Endothelial cell of umbilical vein (primary cell): ENCODE data around the gene DNAAF5. TPM values are rescaled to one million over a fixed set of nuclear protein-coding genes. Genes with fewer than 3 reads are reported as not detected.

Experiments
- BruUV-seq: library from RNA; stranded (reverse); fragments of 400-500 nt; replicated peaks from 2 replicates; lab custom pipeline; 2021; lab: Mats Ljungman, UMichigan
- CTCF ChIA-PET: fragments of 300-600, 350-600 bp; sonication (Branson Sonifier 250); formaldehyde crosslinking; loops from one replicate; lab custom pipeline; 2021; ENCODE audit warnings: antibody characterized with exemption, inconsistent platforms; lab: Charles Lee
- POLR2A ChIA-PET: fragments of 300-600, 350-600 bp; sonication (Branson Sonifier 250); formaldehyde crosslinking; loops from one replicate; lab custom pipeline; 2021; ENCODE audit warnings: antibody characterized with exemption, inconsistent platforms; lab: Charles Lee
- DNase-seq: peaks from one replicate; pipeline ENCODE4 v3.0.0-alpha.2; 2011; ENCODE audit warnings: low read depth, low spot score
- FAIRE-seq: peaks from 2 replicates; lab custom pipeline; 2011; peaks lifted over from hg19 to GRCh38; lab: Jason Lieb, UNC
- H2AFZ ChIP-seq: 2 replicates; pipeline ENCODE4 v1.6.0; 2012; ENCODE audit warnings: low read depth, low read length, control low read depth, inconsistent platforms
- H3K27ac ChIP-seq: 2 replicates; pipeline ENCODE4 v1.5.1; 2011; ENCODE audit warnings: low read depth, mild to moderate bottlenecking, control low read depth, low read length, moderate library complexity; ENCODE audit not compliant: insufficient read depth
- H3K27me3 ChIP-seq, 2 experiments: 2 replicates each; pipeline versions ENCODE4 v1.6.0 to v1.6.1; 2011; ENCODE audit warnings: low read length in 2 of 2, mixed read lengths in 1 of 2; ENCODE audit not compliant: control insufficient read depth in 2 of 2, insufficient read depth in 2 of 2
- H3K36me3 ChIP-seq, 2 experiments: 2 replicates in 1 of 2; 3 replicates in 1 of 2; pipeline ENCODE4 v1.5.1; 2011; ENCODE audit warnings: low read length in 2 of 2, mild to moderate bottlenecking in 1 of 2, moderate library complexity in 1 of 2; ENCODE audit not compliant: control insufficient read depth in 2 of 2, insufficient read depth in 2 of 2; ENCODE audit errors: extremely low read depth in 1 of 2
- H3K4me1 ChIP-seq: 3 replicates; pipeline ENCODE4 v1.5.1; 2011; ENCODE audit warnings: mild to moderate bottlenecking, low read length; ENCODE audit not compliant: control insufficient read depth, insufficient read depth; ENCODE audit errors: extremely low read depth
- H3K4me2 ChIP-seq: 2 replicates; pipeline ENCODE4 v1.6.1; 2011; ENCODE audit warnings: low read length, control low read depth, mixed read lengths; ENCODE audit not compliant: insufficient read depth
- H3K4me3 ChIP-seq, 3 experiments: fragments of 200-600 bp in 1 of 3; sonication (generic), shearing (Covaris generic) in 1 of 3; replicated peaks in 1 of 3; 2 replicates each; pipeline ENCODE4 v1.5.1; 2011 to 2016; ENCODE audit warnings: control low read depth in 3 of 3, low read length in 3 of 3, mild to moderate bottlenecking in 2 of 3, inconsistent platforms in 1 of 3, low read depth in 1 of 3, moderate library complexity in 1 of 3; ENCODE audit not compliant: insufficient read depth in 1 of 3
- H3K79me2 ChIP-seq: 2 replicates; pipeline ENCODE4 v1.6.0; 2012; ENCODE audit warnings: low read length, inconsistent platforms; ENCODE audit not compliant: control insufficient read depth, insufficient read depth
- H3K9ac ChIP-seq: replicated peaks from 2 replicates; pipeline ENCODE3; 2011; ENCODE audit warnings: low read length, control low read depth; ENCODE audit not compliant: insufficient read depth; ENCODE audit errors: extremely low read depth
- H3K9me1 ChIP-seq: replicated peaks from 3 replicates; pipeline ENCODE4 v1.6.0; 2011; ENCODE audit warnings: mild to moderate bottlenecking, low read length; ENCODE audit not compliant: control insufficient read depth, insufficient read depth; ENCODE audit errors: extremely low read depth
- H3K9me3 ChIP-seq: replicated peaks from 2 replicates; pipeline ENCODE4 v1.5.1; 2012; ENCODE audit warnings: low read length, inconsistent platforms; ENCODE audit not compliant: control insufficient read depth, insufficient read depth
- H4K20me1 ChIP-seq: replicated peaks from 2 replicates; pipeline ENCODE3; 2011; ENCODE audit warnings: mild to moderate bottlenecking, low read length; ENCODE audit not compliant: control insufficient read depth, insufficient read depth; ENCODE audit errors: extremely low read depth
- CTCF ChIP-seq, 2 donors: IDR thresholded peaks; 1 replicate in 1 of 2; 2 replicates in 1 of 2; pipeline ENCODE4 v1.5.1; 2011; ENCODE audit warnings: low read length in 2 of 2, mild to moderate bottlenecking in 2 of 2, moderate library complexity in 2 of 2, control low read depth in 1 of 2, inconsistent platforms in 1 of 2, low read depth in 1 of 2; ENCODE audit not compliant: insufficient read depth in 1 of 2; ENCODE audit errors: extremely low read depth in 1 of 2
- EZH2 ChIP-seq: IDR thresholded peaks from 2 replicates; pipeline ENCODE4 v1.6.1; 2012; ENCODE audit warnings: borderline replicate concordance, low read depth, mild to moderate bottlenecking, moderate library complexity, low read length, inconsistent platforms; ENCODE audit not compliant: severe bottlenecking
- FOS ChIP-seq: IDR thresholded peaks from 2 replicates; pipeline ENCODE4 v1.6.1; 2011; ENCODE audit warnings: mild to moderate bottlenecking, low read length, moderate library complexity, borderline replicate concordance; ENCODE audit not compliant: insufficient read depth
- GATA2 ChIP-seq: IDR thresholded peaks from 2 replicates; pipeline ENCODE4 v1.7.0; 2011; ENCODE audit warnings: low read depth, mild to moderate bottlenecking, moderate library complexity, mixed read lengths, low read length; ENCODE audit not compliant: insufficient read length, insufficient read depth
- JUN ChIP-seq: IDR thresholded peaks from 2 replicates; pipeline ENCODE4 v1.6.1; 2011; ENCODE audit warnings: borderline replicate concordance, low read depth; ENCODE audit not compliant: insufficient read length, insufficient read depth
- MAX ChIP-seq: IDR thresholded peaks from 2 replicates; pipeline ENCODE4 v1.6.1; 2011; ENCODE audit not compliant: insufficient read depth, insufficient read length
- MYC ChIP-seq: IDR thresholded peaks from one replicate; pipeline ENCODE4 v1.6.1; 2011; ENCODE audit warnings: mild to moderate bottlenecking, low read depth, low read length
- POLR2A ChIP-seq: IDR thresholded peaks from 2 replicates; pipeline ENCODE4 v1.6.1; 2012; ENCODE audit warnings: low read depth, mild to moderate bottlenecking, control low read depth, low read length
- POLR2AphosphoS5 ChIP-seq: IDR thresholded peaks from 2 replicates; pipeline ENCODE4 v1.6.1; 2012; ENCODE audit warnings: low read depth, mild to moderate bottlenecking, control low read depth, low read length, moderate library complexity; ENCODE audit not compliant: insufficient read depth
- dilution Hi-C: fragments of 300-500 bp; cut with MboI; formaldehyde crosslinking; loops from one replicate; pipeline ENCODE4 v1.15.0; 2019; ENCODE audit warnings: low sequenced_read_pairs; ENCODE audit not compliant: extremely low pct_ligation_motif_present
- intact Hi-C: fragments of 100-400 bp; cut with micrococcal nuclease; formaldehyde crosslinking; loops from one replicate; pipeline ENCODE4 v1.10.0; 2022
- polyA plus RNA-seq, 4 experiments: library from polyadenylated mRNA; depleted of rRNA in 3 of 4; stranded (reverse) in 3 of 4; unstranded in 1 of 4; fragments of >200 nt; gene quantifications; 2 replicates each; pipeline versions ENCODE4 v1.2.1 to v1.2.3, GENCODE V29; 2011 to 2012; ENCODE audit warnings: missing spikeins in 1 of 4
- total RNA-seq: library from RNA; stranded (reverse); gene quantifications from 2 replicates; pipeline ENCODE4 v1.2.3, GENCODE V29; 2021

The DNAAF5 gene
- total and polyA plus RNA-seq, 2 donors (not counting 3 experiments of a cell fraction or from before 2014, with no cell fraction given) = 49.3 to 65.5 TPM

GRCh38 chr7:747186-747585, 20.7 kb downstream of the DNAAF5 start:
- H4K20me1 ChIP-seq = no peaks in the 10 kb centered on the region
- ChIA-PET POLR2A (no interaction called here), CTCF (no interaction called here)
- intact Hi-C loops = no loop called here
- H3K9me3 ChIP-seq = no peaks in the 10 kb centered on the region
- no peak overlapping the region for H2AFZ ChIP-seq
- TF ChIP-seq EZH2 (no peak), MAX (no peak), POLR2AphosphoS5 (no peak), JUN (no peak), FOS (no peak), CTCF (IDR thresholded peaks at IDR 0.05; ENCODE audit: extremely low read depth in 1 of 2, insufficient read depth in 1 of 2, low read depth in 1 of 2, low read length in 2 of 2) (no peak), MYC (no peak), GATA2 (no peak), POLR2A (no peak)
- no TSS peak for BruUV-seq
- no peaks in the 10 kb centered on the region for H3K9me1 ChIP-seq
- H3K9ac ChIP-seq = no peak overlapping the region
- no peak overlapping the region for H3K4me3 ChIP-seq
- H3K36me3 ChIP-seq = peaks cover 2 to 11% of the 10 kb centered on the region in 2 experiments
- FAIRE-seq = no peak
- H3K27ac ChIP-seq = no peak overlapping the region
- H3K79me2 ChIP-seq = peaks cover 10% of the 10 kb centered on the region
- no peak for DNase-seq
- peaks cover 4% of the 10 kb centered on the region for H3K4me1 ChIP-seq
- dilution Hi-C loops = no loop called here
- H3K4me2 ChIP-seq = no peak overlapping the region
- H3K27me3 ChIP-seq = no peaks in the 10 kb centered on the region
